Dendritic cell treated with granulocyte-macrophage colony-stimulating factor and Interleukin-4, amounts not matched to agents 40 ng/mL and 50 ng/mL, for 4 days (primary cell): ENCODE results near the gene IGSF3.

ENCODE experiments used
- H3K27ac Mint-ChIP-seq: one replicate; pipeline ENCODE4 v1.8.0; 2022; ENCODE audit warnings: mild to moderate bottlenecking, mixed read lengths
- H3K27me3 Mint-ChIP-seq: one replicate; pipeline ENCODE4 v1.8.0; 2022; ENCODE audit warnings: mild to moderate bottlenecking, mixed read lengths
- H3K36me3 Mint-ChIP-seq: one replicate; pipeline ENCODE4 v1.8.0; 2022; ENCODE audit warnings: low read depth, mixed read lengths
- H3K4me1 Mint-ChIP-seq: one replicate; pipeline ENCODE4 v1.8.0; 2022; ENCODE audit warnings: low read depth, mixed read lengths
- H3K4me3 Mint-ChIP-seq: one replicate; pipeline ENCODE4 v1.8.0; 2022; ENCODE audit warnings: mild to moderate bottlenecking, moderate library complexity, mixed read lengths
- H3K9me3 Mint-ChIP-seq: one replicate; pipeline ENCODE4 v1.8.0; 2022; ENCODE audit warnings: mixed read lengths
- intact Hi-C: fragments of 100-400 bp; cut with micrococcal nuclease; formaldehyde crosslinking; loops from one replicate; pipeline ENCODE4 v1.15.0; 2022

Gene IGSF3

DNA sequence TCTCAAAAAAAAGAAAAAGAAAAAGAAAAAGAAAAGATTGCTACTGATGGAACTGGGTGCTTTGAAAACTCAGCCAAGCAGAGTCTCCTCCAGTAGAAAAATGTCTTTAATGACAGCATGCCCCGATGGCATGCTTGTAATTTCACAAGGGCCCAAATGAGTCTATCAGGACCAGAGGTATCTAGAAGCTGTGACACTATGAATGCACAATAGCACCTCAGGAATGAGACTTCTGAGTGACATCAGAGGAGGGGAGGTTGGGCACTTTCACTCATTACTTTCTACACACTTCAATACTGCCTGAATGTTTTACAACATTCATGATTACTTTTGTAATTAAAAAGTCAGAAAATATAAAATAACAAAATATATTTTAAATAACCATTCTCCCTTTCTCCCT is 81.6 kb downstream of the IGSF3 start:
- H3K27me3 Mint-ChIP-seq, result peaks cover 4% of the 10 kb centered on the region
- peak overlapping the region; percentile 26 for H3K27ac Mint-ChIP-seq
- no peak overlapping the region for H3K4me3 Mint-ChIP-seq
- intact Hi-C loops, result no loop called here
- no peaks in the 10 kb centered on the region for H3K36me3 Mint-ChIP-seq
- H3K4me1 Mint-ChIP-seq, result peaks cover 43% of the 10 kb centered on the region
- no peaks in the 10 kb centered on the region for H3K9me3 Mint-ChIP-seq

DNA sequence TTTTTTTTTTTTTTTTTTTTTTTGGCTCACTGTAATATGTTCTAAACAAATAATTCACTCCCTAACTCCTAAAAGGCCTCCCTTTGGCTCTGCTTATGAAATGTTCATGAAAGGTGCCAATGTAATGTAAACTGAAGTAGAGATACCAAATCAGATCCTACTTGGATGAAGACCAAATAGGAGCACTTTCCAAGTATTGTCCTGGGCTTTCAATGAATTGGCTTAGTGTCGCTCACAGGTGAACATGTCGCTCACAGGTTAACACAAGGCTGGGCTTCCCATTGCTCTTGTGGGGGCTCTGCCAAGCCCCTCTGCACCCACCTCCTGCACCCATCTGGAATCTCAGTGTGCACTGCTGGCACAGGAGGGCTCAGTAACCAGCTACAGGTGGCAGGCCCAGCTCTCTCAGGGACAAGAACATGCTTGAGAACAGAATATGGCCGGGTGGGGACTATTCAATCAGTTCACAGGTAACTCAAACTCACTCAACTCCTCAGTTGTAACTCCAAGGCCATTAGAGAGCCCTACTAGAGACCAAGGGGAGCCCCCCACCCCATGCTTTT is 86.1 kb downstream of the IGSF3 start:
- H3K4me1 Mint-ChIP-seq, result peaks cover 17% of the 10 kb centered on the region

GRCh38 chr1:116580446-116581322 is 86.8 kb downstream of the IGSF3 start:
- Mint-ChIP-seq H3K27me3 (no peaks in the 10 kb centered on the region), H3K4me1 (peaks cover 12% of the 10 kb centered on the region), H3K4me3 (no peak overlapping the region), H3K9me3 (no peaks in the 10 kb centered on the region), H3K36me3 (no peaks in the 10 kb centered on the region), H3K27ac (no peak overlapping the region)
- intact Hi-C loops, result no loop called here

More for the DNA sequence above, 86.1 kb downstream of the IGSF3 start:
- Mint-ChIP-seq H3K36me3 (no peaks in the 10 kb centered on the region), H3K27me3 (no peaks in the 10 kb centered on the region), H3K27ac (no peak overlapping the region), H3K9me3 (no peaks in the 10 kb centered on the region), H3K4me3 (no peak overlapping the region)
- intact Hi-C loops, result no loop called here

DNA sequence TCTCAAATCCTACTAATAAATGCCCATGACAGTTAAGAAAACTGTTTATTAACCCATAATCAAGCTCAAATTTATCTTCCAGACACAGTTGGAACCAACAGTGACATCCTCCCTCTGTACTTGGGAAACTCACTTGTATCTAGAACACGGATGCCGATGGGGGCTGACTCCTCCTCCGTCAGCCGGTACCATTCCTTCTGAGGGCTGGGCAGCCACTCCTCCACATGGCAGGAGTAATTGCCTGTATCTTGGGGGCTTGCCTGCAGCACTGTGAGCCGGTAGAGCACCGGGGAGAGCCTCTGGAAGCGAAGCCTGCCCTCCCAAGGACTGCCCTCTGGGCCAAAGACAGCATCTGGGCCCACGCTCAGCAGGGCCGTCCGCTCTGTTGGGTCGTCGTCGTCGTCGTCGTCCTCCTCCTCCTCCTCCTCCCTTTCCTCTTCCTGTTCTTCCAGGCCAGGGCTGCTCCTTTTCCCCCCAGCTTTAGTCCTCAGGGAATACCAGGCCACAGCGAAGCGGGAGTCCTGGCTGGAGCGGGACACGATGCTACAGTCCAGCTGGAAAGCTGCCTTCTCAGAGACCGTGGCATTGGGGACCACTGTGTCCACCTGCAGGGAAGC is 88.2 kb downstream of the IGSF3 start:
- H3K27me3 Mint-ChIP-seq, result no peaks in the 10 kb centered on the region
- H3K4me1 Mint-ChIP-seq, result peaks cover 21% of the 10 kb centered on the region
- intact Hi-C loops, result no loop called here
- no peak overlapping the region for H3K27ac Mint-ChIP-seq
- no peaks in the 10 kb centered on the region for H3K9me3 Mint-ChIP-seq
- H3K4me3 Mint-ChIP-seq, result no peak overlapping the region
- H3K36me3 Mint-ChIP-seq, result no peaks in the 10 kb centered on the region

GRCh38 chr1:116578581-116578980 is 89.0 kb downstream of the IGSF3 start:
- H3K4me3 Mint-ChIP-seq, result no peak overlapping the region
- H3K27me3 Mint-ChIP-seq, result no peaks in the 10 kb centered on the region
- no peaks in the 10 kb centered on the region for H3K36me3 Mint-ChIP-seq
- intact Hi-C loops, result no loop called here
- no peak overlapping the region for H3K27ac Mint-ChIP-seq
- no peaks in the 10 kb centered on the region for H3K9me3 Mint-ChIP-seq
- peaks cover 29% of the 10 kb centered on the region for H3K4me1 Mint-ChIP-seq

DNA sequence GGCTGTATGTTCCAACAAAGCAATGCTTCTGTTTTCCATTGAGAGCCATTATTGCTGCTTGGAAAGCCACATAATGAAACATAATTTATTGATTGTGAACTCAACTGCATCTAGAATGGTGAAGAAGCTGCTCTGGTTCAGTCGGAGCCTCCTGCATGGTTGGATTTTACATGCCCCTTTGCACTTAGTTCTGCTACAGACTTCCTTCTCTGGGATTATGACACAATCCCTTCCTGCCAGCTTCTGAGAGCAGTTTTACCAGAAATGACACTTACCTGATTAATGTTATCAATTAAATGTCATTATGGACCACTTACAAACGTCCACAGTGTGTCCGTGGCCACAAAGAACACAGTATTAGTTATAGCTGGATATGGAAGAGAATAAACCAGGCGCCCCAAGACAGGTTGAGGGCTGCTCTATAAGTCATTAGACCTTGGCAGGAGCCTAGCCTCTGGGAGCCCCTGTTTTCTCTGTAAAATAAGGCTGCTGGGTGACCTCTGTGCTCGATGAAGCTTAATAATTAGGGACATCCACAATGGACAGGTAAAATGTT is 89.7 kb downstream of the IGSF3 start:
- intact Hi-C loops, result no loop called here
- H3K4me3 Mint-ChIP-seq, result no peak overlapping the region
- peaks cover 34% of the 10 kb centered on the region for H3K4me1 Mint-ChIP-seq
- no peaks in the 10 kb centered on the region for H3K9me3 Mint-ChIP-seq
- no peak overlapping the region for H3K27ac Mint-ChIP-seq
- no peaks in the 10 kb centered on the region for H3K27me3 Mint-ChIP-seq
- no peaks in the 10 kb centered on the region for H3K36me3 Mint-ChIP-seq

GRCh38 chr1:116574581-116575291 is 92.8 kb downstream of the IGSF3 start:
- H3K27ac Mint-ChIP-seq, result peak overlapping the region; percentile 54
- H3K4me1 Mint-ChIP-seq, result peaks cover 54% of the 10 kb centered on the region
- intact Hi-C loops, result loop anchor here (1.0 to 5.0 kb wide), 6 partner anchors 22 to 483 kb away; partner anchors contain the start of gene IGSF3
- H3K36me3 Mint-ChIP-seq, result peaks cover 7% of the 10 kb centered on the region
- H3K4me3 Mint-ChIP-seq, result no peak overlapping the region
- no peaks in the 10 kb centered on the region for H3K9me3 Mint-ChIP-seq
- no peaks in the 10 kb centered on the region for H3K27me3 Mint-ChIP-seq

GRCh38 chr1:116573431-116574095 is 94.0 kb downstream of the IGSF3 start:
- no peaks in the 10 kb centered on the region for H3K27me3 Mint-ChIP-seq
- no peak overlapping the region for H3K4me3 Mint-ChIP-seq
- H3K36me3 Mint-ChIP-seq, result peaks cover 18% of the 10 kb centered on the region
- intact Hi-C loops, result loop anchor here (1.0 to 5.0 kb wide), 6 partner anchors 23 to 484 kb away; partner anchors contain the start of gene IGSF3
- H3K27ac Mint-ChIP-seq, result peak overlapping the region; percentile 54
- H3K4me1 Mint-ChIP-seq, result peaks cover 66% of the 10 kb centered on the region
- no peaks in the 10 kb centered on the region for H3K9me3 Mint-ChIP-seq

DNA sequence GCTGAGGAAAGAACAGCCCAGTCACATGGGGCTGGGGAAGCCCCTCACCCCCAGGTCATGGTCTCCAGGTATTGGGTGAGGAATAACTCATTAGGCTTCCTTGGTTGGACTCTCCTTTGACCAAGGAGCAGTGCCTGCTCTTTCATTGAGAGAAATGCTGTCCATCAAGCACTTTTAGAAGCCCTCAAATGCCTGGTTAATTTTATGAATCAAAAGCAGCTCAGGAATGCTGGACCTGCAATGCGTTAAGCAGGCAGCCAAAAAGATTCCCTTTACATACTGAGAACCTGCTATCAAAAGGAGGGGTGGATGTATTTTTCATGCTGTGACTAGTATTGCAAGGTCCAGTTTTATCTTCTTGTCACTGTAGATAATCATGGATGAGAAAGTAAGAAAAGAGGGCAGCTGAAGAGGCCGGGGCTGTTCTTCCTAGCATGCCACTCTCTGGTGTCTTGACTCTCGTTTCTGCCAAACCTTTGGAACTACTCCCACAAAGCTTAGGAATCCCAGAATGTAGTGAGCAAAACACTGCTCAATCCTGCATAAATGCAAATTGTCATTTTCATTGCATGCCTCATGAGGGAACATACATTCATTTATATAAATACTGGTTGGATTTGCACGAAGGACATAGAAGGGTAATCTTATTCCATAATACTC is 94.6 kb downstream of the IGSF3 start:
- no peaks in the 10 kb centered on the region for H3K27me3 Mint-ChIP-seq
- H3K27ac Mint-ChIP-seq, result no peak overlapping the region
- peaks cover 25% of the 10 kb centered on the region for H3K36me3 Mint-ChIP-seq
- no peak overlapping the region for H3K4me3 Mint-ChIP-seq
- intact Hi-C loops, result loop anchor here (5.0 kb wide), 4 partner anchors 36 to 484 kb away; partner anchors contain the start of gene IGSF3
- H3K4me1 Mint-ChIP-seq, result peaks cover 70% of the 10 kb centered on the region
- H3K9me3 Mint-ChIP-seq, result no peaks in the 10 kb centered on the region

DNA sequence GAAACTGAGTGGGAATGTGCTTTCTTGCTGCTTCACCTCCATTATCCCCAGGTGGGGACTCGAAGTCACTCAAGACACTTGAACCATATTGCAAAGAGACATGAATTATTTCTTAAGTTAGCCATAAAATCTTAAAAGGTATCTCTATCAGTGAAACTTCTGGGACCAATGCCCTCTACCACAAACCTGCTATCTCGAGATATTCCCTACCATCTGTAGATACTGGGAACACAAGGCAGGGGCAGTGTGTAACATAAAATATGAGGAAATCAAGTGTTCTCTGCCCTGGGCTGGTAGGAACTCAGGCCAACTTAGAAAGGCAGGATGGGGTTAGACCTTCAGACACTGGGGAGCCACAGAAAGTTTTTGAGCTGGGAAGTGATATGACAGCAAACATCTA is 95.4 kb downstream of the IGSF3 start:
- H3K36me3 Mint-ChIP-seq, result peaks cover 30% of the 10 kb centered on the region
- peak overlapping the region; percentile 95 for H3K27ac Mint-ChIP-seq
- H3K4me3 Mint-ChIP-seq, result no peak overlapping the region
- no peaks in the 10 kb centered on the region for H3K9me3 Mint-ChIP-seq
- intact Hi-C loops, result loop anchor here (5.0 kb wide), 4 partner anchors 35 to 485 kb away; partner anchors contain the start of gene IGSF3
- H3K27me3 Mint-ChIP-seq, result no peaks in the 10 kb centered on the region
- H3K4me1 Mint-ChIP-seq, result peaks cover 67% of the 10 kb centered on the region

GRCh38 chr1:116571215-116571919 is 96.2 kb downstream of the IGSF3 start:
- Mint-ChIP-seq H3K4me3 (peak overlapping the region; percentile 79), H3K27ac (peak overlapping the region; percentile 95), H3K36me3 (peaks cover 37% of the 10 kb centered on the region), H3K4me1 (peaks cover 72% of the 10 kb centered on the region), H3K27me3 (no peaks in the 10 kb centered on the region), H3K9me3 (no peaks in the 10 kb centered on the region)
- intact Hi-C loops, result loop anchor here (2.0 to 5.0 kb wide), 5 partner anchors 34 to 486 kb away; partner anchors contain the start of gene IGSF3
